Spleen (tissue), 11 donors: ENCODE results near the gene CTSE. TPM values are rescaled to one million over a fixed set of nuclear protein-coding genes. Genes with fewer than 3 reads are reported as not detected.

Experiments used
- DNase-seq: peaks from one replicate; pipeline ENCODE4 v3.0.0-alpha.2; 2020
- H3K27ac ChIP-seq, 8 donors: fragments of 200-600 bp; sonication (generic) in 7 of 8; 1 replicate in 4 of 8; 2 replicates in 4 of 8; pipeline versions ENCODE4 v1.5.0 to v1.8.0; 2016 to 2021; ENCODE audit warnings: inconsistent platforms in 4 of 8, mild to moderate bottlenecking in 4 of 8, moderate library complexity in 1 of 8
- H3K27me3 ChIP-seq, 7 donors: fragments of 200-600 bp; sonication (generic) in 6 of 7; replicated peaks in 1 of 7; 1 replicate in 4 of 7; 2 replicates in 3 of 7; pipeline versions ENCODE4 v1.5.0 to v1.8.0; 2016 to 2021; ENCODE audit warnings: inconsistent platforms in 3 of 7, mild to moderate bottlenecking in 1 of 7
- H3K36me3 ChIP-seq, 6 donors: fragments of 200-600 bp; sonication (generic) in 5 of 6; 1 replicate in 4 of 6; 2 replicates in 2 of 6; pipeline versions ENCODE4 v1.5.0 to v1.8.0; 2016 to 2021; ENCODE audit warnings: inconsistent platforms in 2 of 6
- H3K4me1 ChIP-seq, 6 donors: fragments of 200-600 bp; sonication (generic) in 5 of 6; 1 replicate in 3 of 6; 2 replicates in 3 of 6; pipeline versions ENCODE4 v1.5.0 to v1.8.0; 2016 to 2021; ENCODE audit warnings: inconsistent platforms in 3 of 6
- H3K4me3 ChIP-seq, 8 donors: fragments of 200-600 bp; sonication (generic) in 7 of 8; 1 replicate in 4 of 8; 2 replicates in 4 of 8; pipeline versions ENCODE4 v1.5.0 to v1.8.0; 2016 to 2021; ENCODE audit warnings: inconsistent platforms in 4 of 8, mild to moderate bottlenecking in 4 of 8, moderate library complexity in 2 of 8
- H3K9me3 ChIP-seq, 8 donors: fragments of 200-600 bp; sonication (generic) in 7 of 8; 1 replicate in 4 of 8; 2 replicates in 4 of 8; pipeline versions ENCODE4 v1.5.0 to v1.8.0; 2016 to 2021; ENCODE audit warnings: inconsistent platforms in 4 of 8
- CTCF ChIP-seq, 11 experiments: fragments of 200-600 bp in 7 of 11; fragments of 450-650 bp in 4 of 11; sonication (generic) in 4 of 11; IDR thresholded peaks in 8 of 11; conservative IDR thresholded peaks in 3 of 11; 1 replicate in 7 of 11; 2 replicates in 4 of 11; pipeline versions ENCODE4 v1.4.0 to v1.8.0; 2016 to 2021; ENCODE audit warnings: antibody characterized with exemption in 11 of 11, inconsistent platforms in 4 of 11, mild to moderate bottlenecking in 1 of 11
- POLR2A ChIP-seq, 3 donors: fragments of 450-650 bp; IDR thresholded peaks; one replicate each; pipeline ENCODE4 v1.5.1; 2017; ENCODE audit warnings: antibody characterized with exemption in 3 of 3, mild to moderate bottlenecking in 1 of 3
- POLR2AphosphoS5 ChIP-seq, 3 donors: sonication (generic); formaldehyde crosslinking; IDR thresholded peaks; one replicate each; pipeline ENCODE4 v1.5.1; 2017; ENCODE audit warnings: antibody characterized with exemption in 3 of 3
- WGBS, 5 donors: extraction: QIAGEN DNeasy Blood & Tissue Kit in 3 of 5; methylation state at CpG; one replicate each; pipeline versions ENCODE4 v1.1.5 to v1.1.7; 2013 to 2018; 5-methylcytosine and 5-hydroxymethylcytosine counted together
- intact Hi-C: fragments of 100-400 bp; cut with DNase I; formaldehyde crosslinking; loops from one replicate; pipeline ENCODE4 v1.15.0; 2023; ENCODE audit warnings: low total_unique reads
- polyA plus RNA-seq, 3 donors: library from polyadenylated mRNA; stranded (reverse); fragments of 200-250 nt; gene quantifications; one replicate each; pipeline ENCODE4 v1.2.1, GENCODE V29; 2013
- total RNA-seq, 7 donors: library from RNA; depleted of rRNA in 3 of 7; stranded (reverse); fragments of >200 nt in 3 of 7; fragmentation: NEBNext Ultra II Directional in 4 of 7; extraction: Animal tissue kit (Norgen Biotek cat#: 25700) in 4 of 7; gene quantifications; one replicate each; pipeline versions ENCODE4 v1.1.0 to v1.2.1, GENCODE V29; 2016 to 2021
- donor health status: healthy with polysubstance abuse.
- donor health status: DM: no; HTN: no; CAD: no; lungs with moderate emphysema.
- donor health status: DM: no; HTN: no; CAD: no.
- donor health status: Bipolar disorder and iron deficiency.
- donor health status: healthy.
- donor health status: DM: no; HTN: no; CAD: no.
- donor health status: DM: yes; HTN: yes; CAD: no.

Gene CTSE
- total and polyA plus RNA-seq, 10 donors = 0.06 to 0.66 (median 0.11) TPM; not detected in 5

- WGBS, 5 donors = 42 to 67% (median 49%) methylated on average over 4 of the region's 4 CpGs
- no peak overlapping the region for H3K27ac ChIP-seq
- peaks cover 0 to 6% (median 0%) of the 10 kb centered on the region in 7 donors for H3K27me3 ChIP-seq
- H3K4me1 ChIP-seq = peaks cover 0 to 34% (median 14%) of the 10 kb centered on the region in 6 donors
- no peak overlapping the region for H3K4me3 ChIP-seq
- H3K36me3 ChIP-seq = no peaks in the 10 kb centered on the region
- no peak for DNase-seq
- intact Hi-C loops = no loop called here
- H3K9me3 ChIP-seq = no peaks in the 10 kb centered on the region
- TF ChIP-seq CTCF (IDR thresholded peaks at IDR 0.05 in 8 of 11, conservative IDR thresholded peaks at IDR 0.05 in 3 of 11) (no peak), POLR2A (IDR thresholded peaks at IDR 0.05) (no peak), POLR2AphosphoS5 (IDR thresholded peaks at IDR 0.05) (peak in 1 of 3 donors; percentile 28)
These were observed 5.8 kb upstream of the CTSE start for GRCh38 chr1:206029484-206029883.

- intact Hi-C loops = no loop called here
- H3K36me3 ChIP-seq = no peaks in the 10 kb centered on the region
- no peaks in the 10 kb centered on the region for H3K9me3 ChIP-seq
- no peak overlapping the region for H3K27ac ChIP-seq
- no peak overlapping the region for H3K4me3 ChIP-seq
- 86 to 91% (median 91%) methylated on average over 3 of the region's 3 CpGs for WGBS, 5 donors
- DNase-seq = no peak
- H3K27me3 ChIP-seq = peaks cover 0 to 9% (median 0%) of the 10 kb centered on the region in 7 donors
- peaks cover 0 to 4% (median 0%) of the 10 kb centered on the region in 6 donors for H3K4me1 ChIP-seq
- no peak for TF ChIP-seq CTCF (IDR thresholded peaks at IDR 0.05 in 8 of 11, conservative IDR thresholded peaks at IDR 0.05 in 3 of 11)
- TF ChIP-seq POLR2A (IDR thresholded peaks at IDR 0.05) = no peak
- TF ChIP-seq POLR2AphosphoS5 (IDR thresholded peaks at IDR 0.05) = no peak
These were observed 1.7 kb upstream of the CTSE start for GRCh38 chr1:206025283-206025820.

GRCh38 chr1:206022766-206023165 is 929 bp downstream of the CTSE start:
- H3K36me3 ChIP-seq = no peaks in the 10 kb centered on the region
- no peak for DNase-seq
- H3K4me1 ChIP-seq = no peaks in the 10 kb centered on the region
- H3K9me3 ChIP-seq = no peaks in the 10 kb centered on the region
- no peak overlapping the region for H3K27ac ChIP-seq
- WGBS, 5 donors = 83 to 96% (median 94%) methylated on average over 6 to 7 of the region's 7 CpGs
- no peak for TF ChIP-seq POLR2AphosphoS5 (IDR thresholded peaks at IDR 0.05)
- no peak for TF ChIP-seq CTCF (IDR thresholded peaks at IDR 0.05 in 8 of 11, conservative IDR thresholded peaks at IDR 0.05 in 3 of 11)
- no peak for TF ChIP-seq POLR2A (IDR thresholded peaks at IDR 0.05)
- intact Hi-C loops = no loop called here
- no peak overlapping the region for H3K4me3 ChIP-seq
- H3K27me3 ChIP-seq = peaks cover 0 to 9% (median 0%) of the 10 kb centered on the region in 7 donors

- H3K27me3 ChIP-seq = peaks cover 0 to 9% (median 0%) of the 10 kb centered on the region in 7 donors
- TF ChIP-seq POLR2AphosphoS5 (IDR thresholded peaks at IDR 0.05) (no peak), CTCF (IDR thresholded peaks at IDR 0.05 in 8 of 11, conservative IDR thresholded peaks at IDR 0.05 in 3 of 11) (no peak), POLR2A (IDR thresholded peaks at IDR 0.05) (no peak)
- WGBS, 5 donors = 73 to 82% (median 78%) methylated on average over 4 of the region's 4 CpGs
- no peak overlapping the region for H3K27ac ChIP-seq
- intact Hi-C loops = no loop called here
- no peaks in the 10 kb centered on the region for H3K4me1 ChIP-seq
- H3K9me3 ChIP-seq = no peaks in the 10 kb centered on the region
- DNase-seq = no peak
- no peak overlapping the region for H3K4me3 ChIP-seq
- H3K36me3 ChIP-seq = no peaks in the 10 kb centered on the region
These were observed 1.9 kb downstream of the CTSE start for GRCh38 chr1:206021626-206022365.
